Caco-2 (cell line): ENCODE data around the gene RAB30. TPM values are rescaled to one million over a fixed set of nuclear protein-coding genes. Genes with fewer than 3 reads are reported as not detected.

Source experiments
- BruUV-seq: library from RNA; stranded (reverse); fragments of 400-500 nt; replicated peaks from 2 replicates; lab custom pipeline; 2021; lab: Mats Ljungman, UMichigan
- CTCF ChIA-PET: fragments of 300-600 bp; sonication (Branson Sonifier 250); formaldehyde crosslinking; loops from one replicate; lab custom pipeline; 2022; ENCODE audit warnings: antibody characterized with exemption; lab: Charles Lee
- POLR2A ChIA-PET: fragments of 300-600 bp; sonication (Branson Sonifier 250); formaldehyde crosslinking; loops from one replicate; lab custom pipeline; 2022; ENCODE audit warnings: antibody characterized with exemption; lab: Charles Lee
- DNase-seq, 2 experiments: peaks; one replicate each; pipeline versions ENCODE4 v3.0.0 to v3.0.0-alpha.2; 2020 to 2022
- H3K27me3 ChIP-seq: replicated peaks from 2 replicates; pipeline ENCODE4 v1.6.0; 2011; ENCODE audit warnings: low read length; ENCODE audit not compliant: control insufficient read depth, insufficient read depth
- H3K36me3 ChIP-seq: 2 replicates; pipeline ENCODE4 v1.5.1; 2011; ENCODE audit warnings: low read length; ENCODE audit not compliant: control insufficient read depth, insufficient read depth
- H3K4me1 ChIP-seq: fragments of 250-450 bp; sonication (Bioruptor Pico); 2 replicates; pipeline ENCODE4 v1.5.1; 2020; ENCODE audit warnings: mild to moderate bottlenecking
- H3K4me3 ChIP-seq: 2 replicates; pipeline ENCODE4 v1.5.1; 2011; ENCODE audit warnings: low read depth, mild to moderate bottlenecking, control low read depth, low read length
- H3K9me3 ChIP-seq: fragments of 250-450 bp; sonication (Bioruptor Pico); 2 replicates; pipeline ENCODE4 v1.5.1; 2020; ENCODE audit warnings: mild to moderate bottlenecking, moderate library complexity
- H3K27ac Mint-ChIP-seq: one replicate; pipeline ENCODE4 v1.8.0; 2022; ENCODE audit warnings: mixed read lengths; ENCODE audit not compliant: unreplicated experiment
- H3K27me3 Mint-ChIP-seq: one replicate; pipeline ENCODE4 v1.8.0; 2022; ENCODE audit warnings: mixed read lengths; ENCODE audit not compliant: insufficient read depth, unreplicated experiment
- H3K36me3 Mint-ChIP-seq: one replicate; pipeline ENCODE4 v1.8.0; 2022; ENCODE audit warnings: mild to moderate bottlenecking, mixed read lengths; ENCODE audit not compliant: insufficient read depth, unreplicated experiment
- H3K4me1 Mint-ChIP-seq: one replicate; pipeline ENCODE4 v1.8.0; 2022; ENCODE audit warnings: low read depth, mixed read lengths; ENCODE audit not compliant: unreplicated experiment
- H3K4me3 Mint-ChIP-seq: one replicate; pipeline ENCODE4 v1.8.0; 2022; ENCODE audit warnings: mild to moderate bottlenecking, moderate library complexity, mixed read lengths; ENCODE audit not compliant: unreplicated experiment
- H3K9me3 Mint-ChIP-seq: one replicate; pipeline ENCODE4 v1.8.0; 2022; ENCODE audit warnings: mixed read lengths; ENCODE audit not compliant: unreplicated experiment
- CTCF ChIP-seq, 2 experiments: fragments of 200-600 bp in 1 of 2; IDR thresholded peaks; 1 replicate in 1 of 2; 2 replicates in 1 of 2; pipeline versions ENCODE4 v1.5.1 to v1.8.0; 2011 to 2022; ENCODE audit warnings: antibody characterized with exemption in 1 of 2, control low read depth in 1 of 2, inconsistent platforms in 1 of 2, low read depth in 1 of 2, low read length in 1 of 2, mild to moderate bottlenecking in 1 of 2, moderate library complexity in 1 of 2; ENCODE audit not compliant: insufficient read depth in 1 of 2, severe bottlenecking in 1 of 2, unreplicated experiment in 1 of 2
- intact Hi-C: fragments of 100-400 bp; cut with micrococcal nuclease; formaldehyde crosslinking; loops from one replicate; pipeline ENCODE4 v1.10.0; 2022; ENCODE audit not compliant: unreplicated experiment
- total RNA-seq: library from RNA; stranded (reverse); gene quantifications from 2 replicates; pipeline ENCODE4 v1.2.3, GENCODE V29; 2022

Gene RAB30
- total RNA-seq, 1 experiment from 2014 or later, result 13.5 TPM

GRCh38 chr11:83063073-83063754, 8.5 kb downstream of the RAB30 start:
- ChIA-PET POLR2A (interaction anchor here (0.8 to 1.4 kb wide), 3 partner anchors 8 to 93 kb away, joined by 3 to 11 read pairs (median 6); partner anchors contain the start of gene RAB30), CTCF (interaction anchor here (0.6 kb wide), 1 partner anchor 155 kb away, joined by 3 read pairs; no protein-coding TSS in a partner anchor)
- no peaks in the 10 kb centered on the region for H3K27me3 Mint-ChIP-seq
- Histone ChIP-seq H3K9me3 (no peaks in the 10 kb centered on the region), H3K4me1 (peaks cover 17% of the 10 kb centered on the region), H3K36me3 (no peaks in the 10 kb centered on the region), H3K27me3 (no peaks in the 10 kb centered on the region), H3K4me3 (no peak overlapping the region)
- no peaks in the 10 kb centered on the region for H3K36me3 Mint-ChIP-seq
- H3K27ac Mint-ChIP-seq, result peak overlapping the region; percentile 20
- DNase-seq, result peak in 1 of 2 experiments; percentile 24
- TF ChIP-seq CTCF (IDR thresholded peaks at IDR 0.05; ENCODE audit: insufficient read depth in 1 of 2, low read depth in 1 of 2, low read length in 1 of 2, severe bottlenecking in 1 of 2, unreplicated experiment in 1 of 2), result no peak
- H3K4me3 Mint-ChIP-seq, result peak overlapping the region; percentile 4
- no TSS peak for BruUV-seq
- no peaks in the 10 kb centered on the region for H3K9me3 Mint-ChIP-seq
- H3K4me1 Mint-ChIP-seq, result peaks cover 19% of the 10 kb centered on the region
- intact Hi-C loops, result no loop called here

GRCh38 chr11:83061883-83062282, 9.8 kb downstream of the RAB30 start:
- CTCF ChIA-PET, result no interaction called here
- POLR2A ChIA-PET, result interaction anchor here (0.7 to 1.4 kb wide), 2 partner anchors 10 to 161 kb away, joined by 6 to 10 read pairs; partner anchors contain the start of gene RAB30
- no TSS peak for BruUV-seq
- Mint-ChIP-seq H3K27me3 (no peaks in the 10 kb centered on the region), H3K9me3 (no peaks in the 10 kb centered on the region), H3K27ac (no peak overlapping the region), H3K4me3 (no peak overlapping the region), H3K4me1 (peaks cover 16% of the 10 kb centered on the region), H3K36me3 (no peaks in the 10 kb centered on the region)
- intact Hi-C loops, result no loop called here
- Histone ChIP-seq H3K4me3 (no peak overlapping the region), H3K9me3 (no peaks in the 10 kb centered on the region), H3K4me1 (peaks cover 17% of the 10 kb centered on the region), H3K27me3 (no peaks in the 10 kb centered on the region), H3K36me3 (no peaks in the 10 kb centered on the region)
- TF ChIP-seq CTCF (IDR thresholded peaks at IDR 0.05; ENCODE audit: insufficient read depth in 1 of 2, low read depth in 1 of 2, low read length in 1 of 2, severe bottlenecking in 1 of 2, unreplicated experiment in 1 of 2), result no peak
- no peak for DNase-seq

GRCh38 chr11:83060965-83061364, 10.7 kb downstream of the RAB30 start:
- intact Hi-C loops, result no loop called here
- no peak for TF ChIP-seq CTCF (IDR thresholded peaks at IDR 0.05; ENCODE audit: insufficient read depth in 1 of 2, low read depth in 1 of 2, low read length in 1 of 2, severe bottlenecking in 1 of 2, unreplicated experiment in 1 of 2)
- Mint-ChIP-seq H3K4me1 (peaks cover 16% of the 10 kb centered on the region), H3K36me3 (no peaks in the 10 kb centered on the region), H3K27ac (no peak overlapping the region), H3K27me3 (no peaks in the 10 kb centered on the region), H3K9me3 (no peaks in the 10 kb centered on the region), H3K4me3 (no peak overlapping the region)
- H3K36me3 ChIP-seq, result no peaks in the 10 kb centered on the region
- no peaks in the 10 kb centered on the region for H3K27me3 ChIP-seq
- H3K4me3 ChIP-seq, result no peak overlapping the region
- CTCF ChIA-PET, result no interaction called here
- H3K4me1 ChIP-seq, result peaks cover 17% of the 10 kb centered on the region
- POLR2A ChIA-PET, result no interaction called here
- no peaks in the 10 kb centered on the region for H3K9me3 ChIP-seq
- DNase-seq, result no peak
- no TSS peak for BruUV-seq
